Measurements from ENCODE around the gene DSTYK. TPM values are rescaled to one million over a fixed set of nuclear protein-coding genes. Genes with fewer than 3 reads are reported as not detected.

DSTYK gene
- total RNA-seq, 1 donor from 2014 or later = 9.2 TPM

- no peak for DNase-seq
- Mint-ChIP-seq H3K27ac (ENCODE audit: unreplicated experiment) (no peak overlapping the region), H3K27me3 (ENCODE audit: unreplicated experiment) (peaks cover 3% of the 10 kb centered on the region), H3K4me1 (ENCODE audit: low read depth, unreplicated experiment) (peaks cover 24% of the 10 kb centered on the region), H3K4me3 (ENCODE audit: unreplicated experiment) (no peak overlapping the region), H3K9me3 (ENCODE audit: unreplicated experiment) (peaks cover 4% of the 10 kb centered on the region), H3K36me3 (ENCODE audit: unreplicated experiment) (no peaks in the 10 kb centered on the region)
- no peak for TF ChIP-seq CTCF (IDR thresholded peaks at IDR 0.05; ENCODE audit: partially characterized antibody, unreplicated experiment)
These were observed 20.8 kb upstream of the DSTYK start for GRCh38 chr1:205232127-205232820.

- no peak for DNase-seq
- no peak overlapping the region for H3K4me3 Mint-ChIP-seq (ENCODE audit: unreplicated experiment)
These were observed 19.5 kb upstream of the DSTYK start for GRCh38 chr1:205230982-205231381.

GRCh38 chr1:205229916-205230700, 18.6 kb upstream of the DSTYK start:
- peaks cover 20% of the 10 kb centered on the region for H3K4me1 Mint-ChIP-seq (ENCODE audit: low read depth, unreplicated experiment)
- no peak for DNase-seq
- no peaks in the 10 kb centered on the region for H3K9me3 Mint-ChIP-seq (ENCODE audit: unreplicated experiment)
- TF ChIP-seq CTCF (IDR thresholded peaks at IDR 0.05; ENCODE audit: partially characterized antibody, unreplicated experiment) = no peak
- H3K27me3 Mint-ChIP-seq (ENCODE audit: unreplicated experiment) = peaks cover 3% of the 10 kb centered on the region
- peak overlapping the region; percentile 83 for H3K27ac Mint-ChIP-seq (ENCODE audit: unreplicated experiment)
- H3K4me3 Mint-ChIP-seq (ENCODE audit: unreplicated experiment) = peak overlapping the region; percentile 98
- H3K36me3 Mint-ChIP-seq (ENCODE audit: unreplicated experiment) = no peaks in the 10 kb centered on the region

More at GRCh38 chr1:205230982-205231381, 19.5 kb upstream of the DSTYK start:
- TF ChIP-seq CTCF (IDR thresholded peaks at IDR 0.05; ENCODE audit: partially characterized antibody, unreplicated experiment) = no peak
- H3K9me3 Mint-ChIP-seq (ENCODE audit: unreplicated experiment) = no peaks in the 10 kb centered on the region
- H3K27ac Mint-ChIP-seq (ENCODE audit: unreplicated experiment) = no peak overlapping the region
- H3K4me1 Mint-ChIP-seq (ENCODE audit: low read depth, unreplicated experiment) = peaks cover 24% of the 10 kb centered on the region
- no peaks in the 10 kb centered on the region for H3K36me3 Mint-ChIP-seq (ENCODE audit: unreplicated experiment)
- peaks cover 3% of the 10 kb centered on the region for H3K27me3 Mint-ChIP-seq (ENCODE audit: unreplicated experiment)

- no peaks in the 10 kb centered on the region for H3K9me3 Mint-ChIP-seq (ENCODE audit: unreplicated experiment)
- peak; percentile 69 for DNase-seq
- H3K27me3 Mint-ChIP-seq (ENCODE audit: unreplicated experiment) = peaks cover 3% of the 10 kb centered on the region
- peaks cover 18% of the 10 kb centered on the region for H3K4me1 Mint-ChIP-seq (ENCODE audit: low read depth, unreplicated experiment)
- no peak for TF ChIP-seq CTCF (IDR thresholded peaks at IDR 0.05; ENCODE audit: partially characterized antibody, unreplicated experiment)
- no peaks in the 10 kb centered on the region for H3K36me3 Mint-ChIP-seq (ENCODE audit: unreplicated experiment)
- peak overlapping the region; percentile 82 for H3K27ac Mint-ChIP-seq (ENCODE audit: unreplicated experiment)
- H3K4me3 Mint-ChIP-seq (ENCODE audit: unreplicated experiment) = peak overlapping the region; percentile 98
These were observed 17.9 kb upstream of the DSTYK start for GRCh38 chr1:205229399-205229871.
